Uterus (tissue), 4 donors: ENCODE results near the gene SMPD4. TPM values are rescaled to one million over a fixed set of nuclear protein-coding genes. Genes with fewer than 3 reads are reported as not detected.
"Not testable (repeated sequence)": the region's sequence is repeated elsewhere in the genome, so short reads cannot be mapped to it uniquely, and the experiment has no call there.

ENCODE experiments used
- DNase-seq, 2 donors: peaks; one replicate each; pipeline ENCODE4 v3.0.0-alpha.2; 2019 to 2020
- H3K27ac ChIP-seq, 2 donors: fragments of 200-600 bp; sonication (generic); 1 replicate in 1 of 2; 2 replicates in 1 of 2; pipeline ENCODE4 v1.5.1; 2016 to 2018
- H3K27me3 ChIP-seq, 2 donors: fragments of 200-600 bp; sonication (generic); one replicate each; pipeline ENCODE4 v1.5.1; 2018 to 2019; ENCODE audit warnings: control low read depth in 1 of 2
- H3K36me3 ChIP-seq, 2 donors: fragments of 200-600 bp; sonication (generic); one replicate each; pipeline ENCODE4 v1.5.1; 2019; ENCODE audit warnings: control low read depth in 1 of 2
- H3K4me1 ChIP-seq, 2 donors: fragments of 200-600 bp; sonication (generic); one replicate each; pipeline ENCODE4 v1.5.1; 2018 to 2019; ENCODE audit warnings: control low read depth in 1 of 2
- H3K4me3 ChIP-seq, 2 donors: fragments of 200-600 bp; sonication (generic); 1 replicate in 1 of 2; 2 replicates in 1 of 2; pipeline ENCODE4 v1.5.1; 2018 to 2019; ENCODE audit warnings: mild to moderate bottlenecking in 1 of 2
- H3K9me3 ChIP-seq, 2 donors: fragments of 200-600 bp; sonication (generic); one replicate each; pipeline ENCODE4 v1.5.1; 2019; ENCODE audit warnings: control low read depth in 1 of 2
- CTCF ChIP-seq, 4 experiments: fragments of 200-600 bp in 2 of 4; fragments of 450-650 bp in 2 of 4; sonication (generic) in 2 of 4; IDR thresholded peaks; one replicate each; pipeline ENCODE4 v1.5.1; 2016 to 2019; ENCODE audit warnings: antibody characterized with exemption in 4 of 4, mild to moderate bottlenecking in 2 of 4, moderate library complexity in 1 of 4
- POLR2A ChIP-seq, 2 donors: fragments of 450-650 bp; IDR thresholded peaks; one replicate each; pipeline ENCODE4 v1.6.1; 2016; ENCODE audit warnings: antibody characterized with exemption in 2 of 2, mild to moderate bottlenecking in 1 of 2, moderate library complexity in 1 of 2
- intact Hi-C: fragments of 100-400 bp; cut with DNase I; formaldehyde crosslinking; loops from one replicate; pipeline ENCODE4 v1.15.1; 2023; ENCODE audit warnings: low total_unique reads
- total RNA-seq, 4 donors: library from RNA; depleted of rRNA in 3 of 4; stranded (reverse); fragments of >200 nt in 3 of 4; gene quantifications; one replicate each; pipeline versions ENCODE4 v1.1.0 to v1.2.4, GENCODE V29; 2014 to 2023
- donor health status: DM: yes; HTN: yes; CAD: no.

Gene SMPD4
- total RNA-seq, 4 donors from 2014 or later, result 15.0 to 74.9 (median 35.4) TPM

DNA sequence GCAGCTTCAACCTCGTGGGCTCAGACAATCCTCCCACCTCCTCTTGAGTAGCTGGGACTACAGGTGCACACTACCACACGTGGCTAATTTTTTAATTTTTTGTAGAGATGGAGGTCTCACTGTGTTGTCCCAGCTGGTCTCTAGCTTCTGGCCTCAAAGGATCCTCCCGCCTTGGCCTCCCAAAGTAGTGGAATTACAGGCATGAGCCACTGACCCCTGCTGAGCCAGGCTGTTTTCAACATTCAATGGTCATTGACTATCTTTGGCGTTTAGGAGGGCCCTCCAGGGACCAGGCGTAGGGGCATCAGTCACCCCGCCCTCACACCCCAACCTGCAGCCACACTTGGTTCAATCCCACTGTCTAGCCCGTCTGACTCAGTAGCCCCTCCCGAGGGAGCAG, 5.9 kb upstream of the SMPD4 start:
- Histone ChIP-seq H3K4me1 (peaks cover 0 to 5% of the 10 kb centered on the region in 2 donors), H3K4me3 (no peak overlapping the region), H3K27ac (no peak overlapping the region), H3K9me3 (no peaks in the 10 kb centered on the region), H3K36me3 (no peaks in the 10 kb centered on the region), H3K27me3 (no peaks in the 10 kb centered on the region)
- intact Hi-C loops, result loop anchor here (10.0 kb wide), 1 partner anchor 148 kb away; no protein-coding TSS in a partner anchor
- no peak for TF ChIP-seq POLR2A (IDR thresholded peaks at IDR 0.05)
- TF ChIP-seq CTCF (IDR thresholded peaks at IDR 0.05), result no peak
- DNase-seq, result no peak

- Histone ChIP-seq H3K36me3 (no peaks in the 10 kb centered on the region), H3K27ac (no peak overlapping the region), H3K27me3 (no peaks in the 10 kb centered on the region), H3K9me3 (no peaks in the 10 kb centered on the region), H3K4me1 (peaks cover 0 to 5% of the 10 kb centered on the region in 2 donors), H3K4me3 (no peak overlapping the region)
- intact Hi-C loops, result loop anchor here (10.0 kb wide), 1 partner anchor 148 kb away; no protein-coding TSS in a partner anchor
- DNase-seq, result no peak
- TF ChIP-seq POLR2A (IDR thresholded peaks at IDR 0.05), result no peak
- no peak for TF ChIP-seq CTCF (IDR thresholded peaks at IDR 0.05)
Measured at GRCh38 chr2:130186391-130186790, 5.0 kb upstream of the SMPD4 start.

DNA sequence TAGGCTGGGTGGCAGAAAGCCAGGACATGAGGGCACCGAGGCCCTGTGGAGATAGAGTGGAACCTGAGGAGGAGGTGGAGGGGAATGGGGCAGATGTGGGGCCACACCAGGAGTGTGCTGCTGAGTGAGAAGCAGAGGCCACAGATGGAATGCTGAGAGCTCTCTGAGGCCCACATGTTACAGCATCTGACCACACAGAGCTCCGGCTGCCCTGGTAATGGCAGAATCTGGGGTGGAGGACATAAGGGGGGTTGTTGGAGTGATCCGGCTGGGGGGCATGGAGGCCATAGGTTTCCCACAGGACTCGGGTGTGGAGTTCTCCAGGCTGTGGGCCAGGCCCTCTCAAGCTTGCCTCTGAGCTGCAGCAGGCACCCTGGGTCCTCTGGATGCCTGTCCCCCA, 4.5 kb upstream of the SMPD4 start:
- Histone ChIP-seq H3K9me3 (no peaks in the 10 kb centered on the region), H3K4me3 (no peak overlapping the region), H3K27me3 (no peaks in the 10 kb centered on the region), H3K4me1 (peaks cover 0 to 5% of the 10 kb centered on the region in 2 donors), H3K36me3 (no peaks in the 10 kb centered on the region), H3K27ac (no peak overlapping the region)
- intact Hi-C loops, result loop anchor here (10.0 kb wide), 1 partner anchor 149 kb away; no protein-coding TSS in a partner anchor
- no peak for TF ChIP-seq POLR2A (IDR thresholded peaks at IDR 0.05)
- no peak for TF ChIP-seq CTCF (IDR thresholded peaks at IDR 0.05)
- DNase-seq, result no peak

GRCh38 chr2:130185436-130185835, 4.0 kb upstream of the SMPD4 start:
- peaks cover 0 to 8% of the 10 kb centered on the region in 2 donors for H3K4me1 ChIP-seq
- intact Hi-C loops, result loop anchor here (10.0 kb wide), 1 partner anchor 149 kb away; no protein-coding TSS in a partner anchor
- TF ChIP-seq CTCF (IDR thresholded peaks at IDR 0.05), result no peak
- no peak for TF ChIP-seq POLR2A (IDR thresholded peaks at IDR 0.05)
- H3K27me3 ChIP-seq, result no peaks in the 10 kb centered on the region
- H3K36me3 ChIP-seq, result no peaks in the 10 kb centered on the region
- H3K9me3 ChIP-seq, result no peaks in the 10 kb centered on the region
- no peak overlapping the region for H3K4me3 ChIP-seq
- H3K27ac ChIP-seq, result no peak overlapping the region
- no peak for DNase-seq

DNA sequence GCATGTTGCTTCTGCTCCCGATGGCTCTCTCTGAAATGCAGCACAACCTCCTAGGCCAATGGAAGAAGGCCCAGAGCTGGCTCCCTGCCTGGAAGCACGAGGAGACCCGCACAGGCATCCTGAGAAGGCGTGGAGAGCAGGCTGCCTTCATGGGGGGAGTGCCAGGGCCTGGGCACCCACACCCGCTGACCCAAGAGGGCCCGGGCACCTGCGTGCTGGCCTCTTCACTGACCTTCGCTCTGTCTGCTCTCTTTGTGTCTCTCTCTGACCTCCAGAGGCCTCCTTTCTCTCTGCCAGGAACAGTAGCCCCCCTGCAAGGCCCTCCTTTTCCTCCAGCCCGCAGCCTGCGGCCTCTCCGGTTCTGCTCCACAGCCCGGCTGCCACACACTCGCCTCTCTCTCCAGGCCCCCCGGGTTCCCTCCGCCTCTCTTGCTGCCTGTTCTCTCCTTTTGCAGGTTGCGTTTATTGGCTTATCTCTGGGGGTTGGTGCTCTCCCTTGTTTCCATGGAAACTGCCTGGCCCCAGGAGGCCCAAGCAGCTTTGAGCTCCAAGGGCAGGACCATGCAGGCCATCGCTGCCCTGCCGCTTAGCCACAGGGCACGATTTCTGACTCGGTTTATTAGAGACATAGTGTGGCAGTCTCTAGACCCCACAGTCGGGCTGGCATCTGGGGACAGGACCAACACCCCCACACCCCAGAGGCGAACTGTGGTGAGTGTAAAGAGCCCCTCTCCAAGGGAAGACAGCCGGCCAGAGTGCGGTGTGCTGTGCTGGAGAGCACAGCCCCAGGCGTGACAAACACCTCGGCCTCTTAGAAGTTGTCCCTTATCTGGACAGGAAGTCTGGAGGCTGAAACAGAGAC, 2.3 kb upstream of the SMPD4 start:
- intact Hi-C loops, result loop anchor here (10.0 kb wide), 1 partner anchor 151 kb away; no protein-coding TSS in a partner anchor
- Histone ChIP-seq H3K9me3 (no peaks in the 10 kb centered on the region), H3K4me3 (peak overlapping the region in 1 of 2 donors; percentile 100)

DNA sequence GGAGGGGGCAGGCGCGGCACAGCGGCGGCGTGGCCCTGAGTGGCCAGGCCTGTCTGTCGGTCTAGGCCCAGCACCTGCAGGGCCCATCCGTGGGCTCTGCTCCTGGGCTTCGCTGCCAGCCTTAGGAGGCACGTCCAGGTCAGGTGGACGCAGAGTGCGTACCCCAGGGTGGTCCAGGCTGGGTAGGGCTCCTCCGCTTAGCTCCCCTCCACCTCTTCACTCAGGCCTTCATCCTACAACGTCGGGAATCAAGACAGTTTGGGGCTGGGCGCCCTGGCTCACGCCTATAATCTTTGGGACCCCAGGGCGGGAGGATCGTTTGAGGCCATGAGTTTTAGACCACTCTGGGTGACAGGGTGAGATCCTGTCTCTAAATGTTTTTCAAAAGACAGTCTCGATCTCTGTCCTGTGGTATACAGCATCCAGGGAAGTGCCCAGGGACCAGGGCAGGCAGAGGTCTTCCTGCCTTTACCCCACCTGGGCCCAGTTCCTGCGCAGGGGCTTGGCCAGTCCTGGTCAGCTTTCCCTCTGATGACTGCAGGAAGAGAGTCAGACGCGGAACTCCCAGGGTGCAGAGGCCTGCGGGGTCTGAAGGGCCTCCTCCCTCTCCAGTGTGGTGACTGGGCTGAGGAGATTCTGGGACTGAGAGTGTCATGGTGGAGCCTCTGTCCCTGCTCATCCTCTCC, 1.6 kb upstream of the SMPD4 start:
- H3K9me3 ChIP-seq, DNase-seq, H3K27me3 ChIP-seq, H3K36me3 ChIP-seq: not testable (repeated sequence)
- H3K4me1 ChIP-seq, result peaks cover 0 to 11% of the 10 kb centered on the region in 2 donors
- peak overlapping the region; percentile 4 to 100 for H3K4me3 ChIP-seq
- peak overlapping the region; percentile 92 to 95 for H3K27ac ChIP-seq
- intact Hi-C loops, result loop anchor here (10.0 kb wide), 1 partner anchor 152 kb away; no protein-coding TSS in a partner anchor

More for the DNA sequence above, 2.3 kb upstream of the SMPD4 start:
- no peaks in the 10 kb centered on the region for H3K36me3 ChIP-seq
- peak overlapping the region; percentile 92 to 95 for H3K27ac ChIP-seq
- peaks cover 0 to 11% of the 10 kb centered on the region in 2 donors for H3K4me1 ChIP-seq
- peak; percentile 48 to 56 for DNase-seq
- no peaks in the 10 kb centered on the region for H3K27me3 ChIP-seq
- TF ChIP-seq POLR2A (IDR thresholded peaks at IDR 0.05), result no peak
- TF ChIP-seq CTCF (IDR thresholded peaks at IDR 0.05), result no peak
